ENCODE results near the gene TRIP10.
A peak's percentile ranks its signal among the peaks of the same experiment; 100 is the strongest.

The TRIP10 gene

DNA sequence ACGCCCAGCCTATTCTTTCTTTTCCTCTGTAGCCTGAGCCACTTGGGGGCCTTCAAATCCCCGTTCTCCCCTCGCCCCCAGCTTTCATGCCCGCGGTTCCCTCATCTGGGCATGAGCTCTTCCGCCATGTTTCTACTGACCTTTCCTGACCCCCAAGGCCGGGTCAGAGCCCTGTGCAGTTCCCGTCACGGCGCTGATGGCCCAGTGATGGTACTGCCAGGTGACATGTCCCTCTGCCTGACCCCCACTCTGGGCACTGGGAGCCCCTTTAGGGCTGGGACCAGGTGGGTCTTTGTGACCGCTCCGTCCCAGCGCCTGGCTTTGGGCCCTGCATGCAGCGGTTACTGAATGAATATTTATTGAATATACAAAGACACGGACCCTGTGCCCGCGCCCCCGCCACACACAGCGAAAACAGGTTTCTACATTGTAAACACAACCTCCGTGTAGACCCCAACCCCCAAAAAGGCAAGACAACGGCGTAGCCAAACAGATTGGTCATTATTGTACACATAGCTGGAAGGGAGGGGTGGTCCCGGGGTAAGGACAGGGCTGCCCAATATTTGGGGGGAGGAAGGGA lies 9.8 kb upstream of the TRIP10 start:
- DNase-seq = no peak

DNA sequence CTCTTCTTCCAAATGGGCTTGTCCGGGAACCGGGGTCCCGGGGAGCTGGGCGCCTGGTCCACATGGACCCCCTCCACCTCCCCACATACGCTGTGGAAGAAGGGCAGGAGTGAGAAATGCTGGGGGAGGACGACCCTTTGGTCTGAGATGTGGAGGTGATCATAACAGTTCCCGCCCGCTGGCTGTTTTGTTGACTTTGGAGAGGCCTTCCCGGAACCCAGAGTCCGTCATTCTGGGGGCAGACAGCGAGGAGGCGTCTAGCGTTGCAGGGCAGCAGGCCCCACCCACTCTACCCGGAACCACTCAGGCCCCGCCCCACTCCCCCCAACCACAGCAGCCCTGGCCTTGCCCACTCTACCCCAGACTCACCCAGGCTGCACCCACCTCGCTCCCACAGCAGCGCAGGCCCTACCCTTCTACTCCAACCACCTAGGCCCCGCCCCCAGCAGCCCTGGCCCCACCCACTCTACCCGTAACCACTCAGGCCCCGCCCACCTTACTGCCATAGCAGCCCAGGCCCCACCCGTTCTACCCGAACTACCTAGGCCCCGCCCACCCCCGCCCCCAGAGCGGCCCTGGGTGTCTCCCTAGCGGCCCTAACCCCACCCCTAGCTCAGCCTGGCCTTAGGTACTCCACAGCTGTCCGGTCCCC lies 9.2 kb upstream of the TRIP10 start:
- peak; percentile 52 for DNase-seq

DNA sequence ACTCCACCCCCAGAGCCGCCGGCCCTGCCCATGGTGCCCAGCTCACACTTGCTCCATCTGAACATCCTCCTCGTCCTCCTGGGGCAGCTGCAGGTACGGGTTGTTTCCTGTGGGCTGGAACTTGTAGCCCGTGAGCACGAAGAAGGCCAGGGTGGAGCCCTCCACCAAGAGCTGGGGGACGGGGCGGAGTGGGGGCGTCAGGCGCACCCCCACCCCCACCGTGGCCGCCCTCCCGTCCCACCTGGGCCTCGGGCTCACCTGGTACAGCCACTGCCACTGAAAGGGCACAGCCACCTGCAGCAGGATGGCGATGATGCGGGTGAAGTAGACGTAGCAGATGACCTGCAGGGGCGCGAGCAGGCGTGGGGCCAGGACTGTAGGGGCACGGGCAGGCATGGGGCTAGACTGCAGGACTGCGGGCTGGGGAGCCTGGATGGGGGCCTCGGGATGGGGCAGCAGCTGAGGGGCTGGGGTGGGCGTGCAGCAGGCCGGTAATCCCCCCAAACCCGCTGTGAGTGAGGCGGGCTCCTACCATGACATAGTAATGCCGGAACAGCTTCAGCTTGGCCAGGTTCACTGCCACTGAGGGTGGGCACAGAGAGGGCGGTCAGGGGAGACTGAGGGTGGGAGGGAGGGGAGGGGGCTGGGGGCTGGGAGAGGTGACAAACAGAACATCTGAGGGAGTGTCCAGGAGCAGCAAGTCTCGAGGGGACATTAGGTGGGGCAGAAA lies 8.4 kb upstream of the TRIP10 start:
- DNase-seq = no peak

DNA sequence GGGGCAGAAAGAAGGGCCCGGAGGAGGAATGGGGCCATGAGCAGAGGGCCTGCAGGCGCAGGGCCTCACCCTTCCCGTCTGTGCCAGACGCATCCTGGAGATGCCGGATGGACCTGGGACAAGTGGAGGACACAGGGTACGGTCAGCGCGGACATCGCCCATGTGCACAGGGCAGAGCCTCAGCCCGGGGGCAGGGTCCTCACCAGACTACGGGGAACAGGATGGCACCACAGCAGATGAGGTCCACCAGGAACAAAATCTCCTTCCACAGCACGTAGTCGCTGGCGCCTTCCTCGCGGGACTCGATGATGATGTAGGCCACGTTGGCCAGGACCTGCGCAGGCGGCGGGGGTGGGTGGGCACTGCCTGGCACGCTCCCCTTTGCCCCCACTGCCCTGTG lies 7.7 kb upstream of the TRIP10 start:
- DNase-seq = no peak

DNA sequence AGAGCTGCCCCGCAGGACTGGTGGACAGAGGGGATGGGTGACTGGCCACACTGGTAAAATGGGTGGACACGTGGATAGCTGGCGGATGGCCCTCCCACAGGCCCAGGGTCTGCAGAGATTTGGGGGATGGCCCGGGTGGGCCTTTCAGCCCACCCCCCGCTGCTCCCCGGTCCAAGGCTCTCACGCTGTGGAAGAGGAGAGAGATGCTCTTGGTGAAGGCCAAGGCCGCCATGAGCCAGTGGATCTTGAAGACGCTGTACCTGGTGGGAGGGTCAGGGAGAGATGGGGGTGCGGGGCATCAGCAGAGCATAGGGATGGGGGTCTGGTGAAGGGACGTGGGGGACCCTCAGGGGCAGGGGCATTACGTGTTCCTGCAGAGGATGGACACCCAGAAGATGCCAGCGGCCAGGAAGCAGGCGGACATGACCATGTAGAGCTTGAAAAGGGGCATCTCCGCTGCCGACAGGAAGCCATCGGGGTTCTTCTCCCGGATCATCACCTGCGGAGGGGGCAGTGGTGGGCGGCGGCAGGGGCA lies 6.6 kb upstream of the TRIP10 start:
- DNase-seq = no peak

DNA sequence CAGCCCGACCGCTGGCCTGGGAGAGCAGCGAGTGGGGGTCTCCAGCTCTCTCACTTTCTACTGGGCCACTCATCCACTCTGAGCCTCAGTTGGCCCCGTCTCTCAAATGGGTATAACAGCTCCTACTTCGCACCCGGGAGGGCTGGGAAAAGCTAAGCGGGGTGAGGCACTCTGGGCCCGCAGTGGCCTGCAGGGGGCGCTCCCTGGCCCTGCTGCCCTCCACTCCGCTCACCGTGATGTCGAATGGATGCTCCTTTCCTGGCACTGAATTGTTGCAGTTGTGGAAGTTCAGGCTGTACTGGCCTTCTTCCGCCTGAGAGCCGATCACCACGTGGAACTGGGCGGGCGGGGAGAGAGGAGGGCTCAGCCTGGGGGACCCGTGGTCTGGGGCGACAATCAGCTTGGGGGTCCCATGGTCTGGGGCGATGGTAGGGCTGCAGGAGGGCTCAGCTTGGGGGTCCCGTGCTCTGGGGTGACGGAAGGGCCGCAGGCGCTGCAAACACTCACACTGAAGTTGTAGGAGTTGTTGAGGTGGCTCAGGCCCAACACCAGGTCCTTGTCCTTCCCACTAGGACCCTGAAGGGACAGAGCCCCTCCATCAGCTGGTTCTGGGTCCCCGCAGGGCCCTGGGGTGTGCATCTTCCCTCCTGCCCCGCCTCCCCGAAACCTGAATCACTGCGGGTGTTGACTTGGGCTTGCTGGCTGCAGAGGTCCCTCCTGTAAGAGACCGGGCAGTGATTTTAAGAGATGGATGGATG lies 6.0 kb upstream of the TRIP10 start:
- no peak for DNase-seq

DNA sequence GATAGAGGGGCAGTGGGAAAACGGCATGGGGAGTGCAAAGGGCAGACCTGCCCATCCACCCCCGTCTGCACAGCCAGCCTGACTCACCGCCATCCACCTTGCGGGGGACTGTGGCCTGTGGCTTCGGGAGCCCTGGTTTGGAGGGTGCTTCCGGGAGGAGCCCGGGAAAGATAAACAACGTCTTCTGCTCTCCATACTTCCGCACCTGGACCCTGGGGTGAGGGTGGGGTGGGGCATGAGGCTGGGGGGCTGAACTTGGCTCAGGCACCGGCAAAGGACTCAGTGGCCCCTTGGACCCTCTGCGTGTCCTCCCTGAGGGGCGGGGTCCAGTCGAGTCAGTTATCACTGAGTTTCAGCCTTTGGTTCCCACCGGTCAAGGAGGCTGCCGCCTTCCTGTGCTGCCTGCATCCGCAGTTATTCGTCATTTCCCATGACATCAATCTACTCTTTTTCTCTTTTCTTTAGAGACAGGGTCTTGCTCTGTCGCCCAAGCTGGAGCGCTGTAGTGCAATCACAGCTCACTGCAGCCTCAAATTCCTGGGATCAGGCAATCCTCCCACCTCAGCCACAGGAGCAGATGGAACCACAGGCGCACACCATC lies 5.3 kb upstream of the TRIP10 start:
- DNase-seq = no peak

DNA sequence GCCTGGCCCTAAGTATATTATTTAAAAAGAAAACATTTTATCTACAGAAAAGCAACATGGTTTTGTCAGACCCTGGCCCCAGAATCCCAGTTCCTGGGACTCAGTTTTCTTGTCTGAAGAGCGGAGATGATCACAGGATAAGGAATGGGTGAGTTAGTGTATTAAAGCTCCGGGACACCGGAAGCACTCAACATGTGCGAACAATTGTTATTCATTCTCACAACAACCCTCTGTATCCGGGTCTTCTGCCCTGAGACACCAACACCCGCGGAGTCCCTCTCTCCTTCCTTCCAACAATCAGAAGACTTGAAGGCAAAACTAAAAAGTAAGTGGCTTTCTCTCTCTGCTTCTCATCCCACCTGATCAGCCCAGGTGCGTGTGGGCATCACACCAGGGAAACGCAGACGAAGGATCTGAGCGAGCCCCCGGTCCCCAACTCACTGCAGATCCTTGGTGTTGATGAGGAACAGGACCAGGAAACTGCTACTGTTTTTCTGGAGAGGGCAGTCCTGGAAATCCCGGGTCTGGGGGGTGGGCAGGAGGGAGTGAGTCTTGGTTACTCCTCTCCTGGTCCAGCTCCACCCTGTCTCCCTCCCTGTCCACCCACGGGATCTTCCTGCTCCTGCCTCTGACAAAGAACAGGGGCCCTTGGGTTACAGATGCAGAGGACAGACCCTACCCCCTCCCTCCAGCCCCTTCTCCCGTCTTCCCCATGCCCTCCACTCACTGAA lies 4.1 kb upstream of the TRIP10 start:
- DNase-seq = no peak

DNA sequence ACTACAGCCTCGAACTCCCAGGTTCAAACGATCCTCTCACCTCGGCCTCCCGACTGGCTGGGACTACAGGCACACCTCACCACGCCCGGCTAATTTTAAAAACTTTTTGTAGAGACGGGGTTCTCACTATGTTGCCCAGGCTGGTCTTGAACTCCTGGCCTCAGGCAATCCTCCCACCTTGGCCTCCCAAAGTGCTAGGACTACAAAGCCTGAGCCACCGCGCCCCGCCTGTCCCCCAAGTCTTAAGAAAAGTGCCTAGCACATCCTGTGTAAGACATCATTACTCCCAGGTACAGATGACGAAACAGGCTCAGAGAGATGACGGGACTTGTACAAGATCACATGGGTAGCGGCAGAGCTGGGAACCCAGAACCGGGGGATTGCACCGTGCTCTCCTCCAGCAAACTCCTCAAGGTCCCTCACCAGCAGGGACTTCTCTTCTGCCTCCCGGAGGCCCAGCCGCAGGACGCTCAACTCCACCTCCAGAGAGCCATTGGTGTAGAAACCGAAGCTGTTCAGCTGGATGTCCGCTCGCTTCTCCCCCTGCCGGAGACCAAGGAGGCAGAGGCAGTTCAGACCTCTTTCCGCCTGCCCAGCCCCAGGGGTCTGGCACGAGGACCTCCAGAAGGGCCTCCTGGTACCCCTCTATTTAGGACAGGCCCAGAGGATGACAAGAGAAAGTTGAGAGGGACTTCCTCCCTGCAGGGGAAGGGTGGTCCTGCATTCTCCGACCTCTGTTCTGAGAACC lies 3.1 kb upstream of the TRIP10 start:
- peak; percentile 75 for DNase-seq

DNA sequence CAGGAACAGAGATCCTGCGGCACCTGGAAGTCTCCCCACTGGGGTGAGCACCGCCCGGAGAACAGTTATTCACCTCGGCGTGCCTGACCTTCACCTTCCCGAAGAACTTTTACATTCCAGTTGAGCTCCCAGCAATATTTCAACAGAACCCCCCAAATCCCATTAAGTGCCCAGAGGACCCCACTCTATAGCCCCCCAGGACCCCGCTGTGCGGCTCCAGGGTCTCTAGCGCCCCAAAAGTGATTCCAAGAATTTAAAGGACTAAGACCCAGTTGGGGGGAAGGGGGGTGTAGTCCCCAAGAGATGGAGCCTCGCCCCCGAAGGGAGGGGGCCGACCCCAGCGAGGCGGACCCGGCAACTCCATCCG lies 2.6 kb upstream of the TRIP10 start:
- no peak for DNase-seq

DNA sequence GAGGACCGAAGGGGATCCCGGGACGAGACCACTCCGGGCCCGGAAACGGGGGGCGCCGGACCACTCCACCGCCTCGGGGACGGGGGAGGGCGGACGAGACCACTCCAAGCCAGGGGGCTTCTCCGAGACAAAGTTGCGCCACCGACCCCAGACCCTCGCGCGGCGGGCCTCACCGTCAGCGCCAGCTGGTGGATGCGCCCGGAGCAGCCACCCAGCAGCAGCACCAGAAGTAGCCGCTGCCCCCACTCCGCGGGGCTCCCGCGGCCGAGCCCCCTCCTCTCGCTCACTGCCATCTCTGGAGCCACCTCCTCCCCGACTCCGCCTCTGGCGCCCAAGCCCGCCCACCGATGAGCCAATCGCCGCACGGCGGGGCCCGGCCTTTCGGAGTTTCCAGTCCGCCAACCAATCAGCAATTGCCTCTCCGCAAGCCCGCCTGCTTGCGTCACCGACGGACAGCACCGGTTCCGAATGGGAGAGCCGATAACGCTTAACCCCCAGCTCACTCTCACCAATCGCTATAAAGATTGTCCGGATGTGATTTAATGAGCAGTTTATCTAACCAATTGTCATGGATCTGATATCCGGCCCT lies 2.1 kb upstream of the TRIP10 start, which contains the start of gene GPR108:
Gene GPR108, minus strand, starts transcription at position 297 of the 589 bp plus-strand sequence. Its CDS starts 4 bp downstream, at position 293.
- DNase-seq = peak; percentile 99

DNA sequence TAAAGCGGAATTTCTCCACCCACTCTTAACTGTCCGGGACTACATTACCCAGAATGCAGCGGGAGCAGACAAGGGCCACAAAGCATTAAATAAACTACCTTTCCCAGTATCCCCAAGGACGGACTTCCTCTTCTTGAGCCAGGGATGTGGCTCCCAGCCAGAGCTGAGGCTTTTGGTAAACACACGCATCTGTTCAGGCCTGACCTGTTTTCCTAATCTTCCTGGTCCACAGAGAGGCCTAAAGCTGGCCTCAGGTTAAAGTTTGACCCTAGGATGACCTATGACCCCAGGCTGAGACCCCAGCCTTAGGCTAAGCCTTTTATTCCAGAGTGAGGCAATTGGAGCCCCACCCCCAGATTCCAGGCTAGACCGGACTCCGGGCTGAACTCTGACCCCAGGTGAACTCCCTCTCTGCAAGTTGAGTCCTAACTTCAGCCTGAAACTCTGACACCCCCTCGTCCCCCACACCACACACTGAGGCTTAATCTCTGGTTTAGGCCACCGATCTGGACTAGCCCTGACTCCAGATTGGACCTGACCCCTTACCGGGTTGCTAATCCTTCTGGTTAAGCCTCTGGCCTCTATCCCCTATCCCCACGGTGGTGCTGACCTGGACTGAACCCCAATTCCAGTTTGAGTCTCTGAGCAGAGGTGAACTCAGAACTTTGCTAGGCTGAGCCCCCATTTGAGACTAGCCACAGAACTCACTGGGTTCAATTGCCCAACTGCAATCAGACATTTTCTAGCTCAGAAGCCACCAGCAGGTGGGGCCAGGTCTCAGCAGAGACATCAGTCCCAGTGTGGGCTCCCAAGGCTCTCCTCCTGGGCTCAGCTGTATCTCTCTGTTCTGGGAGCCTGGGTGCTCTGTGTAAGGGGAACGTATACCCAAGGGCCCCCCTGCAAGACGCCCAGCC lies 1.4 kb upstream of the TRIP10 start:
- DNase-seq = peak; percentile 82

DNA sequence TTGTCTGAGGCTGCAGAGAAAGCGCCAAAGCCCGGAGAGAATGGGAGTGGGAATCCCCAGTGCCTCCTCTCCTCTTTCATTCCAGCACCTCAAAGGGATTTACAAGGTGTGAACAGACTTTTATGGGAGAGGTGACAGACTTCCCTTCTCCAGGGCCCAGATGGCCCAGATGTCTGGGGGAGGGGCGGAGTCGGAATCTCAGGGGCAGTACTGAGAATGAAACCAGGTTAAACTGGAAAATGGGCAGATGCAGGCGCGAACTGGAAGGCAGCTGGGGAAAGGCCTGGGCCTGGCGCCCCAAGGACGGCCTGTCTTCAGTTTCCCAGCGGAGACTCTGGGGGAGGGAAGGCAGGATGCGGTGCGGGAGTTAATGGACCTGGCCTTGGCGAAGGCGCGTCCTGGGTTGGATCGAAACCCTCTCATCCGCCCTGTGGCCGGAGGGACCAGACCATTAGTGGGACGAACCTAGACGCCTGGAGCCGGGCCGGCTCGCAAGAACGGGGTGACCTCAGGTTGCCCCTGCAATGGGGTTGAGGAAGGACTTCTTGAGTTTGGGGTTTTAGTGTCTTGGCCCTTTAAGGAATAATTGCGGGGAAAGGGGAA lies 592 bp upstream of the TRIP10 start:
- DNase-seq = peak; percentile 26

DNA sequence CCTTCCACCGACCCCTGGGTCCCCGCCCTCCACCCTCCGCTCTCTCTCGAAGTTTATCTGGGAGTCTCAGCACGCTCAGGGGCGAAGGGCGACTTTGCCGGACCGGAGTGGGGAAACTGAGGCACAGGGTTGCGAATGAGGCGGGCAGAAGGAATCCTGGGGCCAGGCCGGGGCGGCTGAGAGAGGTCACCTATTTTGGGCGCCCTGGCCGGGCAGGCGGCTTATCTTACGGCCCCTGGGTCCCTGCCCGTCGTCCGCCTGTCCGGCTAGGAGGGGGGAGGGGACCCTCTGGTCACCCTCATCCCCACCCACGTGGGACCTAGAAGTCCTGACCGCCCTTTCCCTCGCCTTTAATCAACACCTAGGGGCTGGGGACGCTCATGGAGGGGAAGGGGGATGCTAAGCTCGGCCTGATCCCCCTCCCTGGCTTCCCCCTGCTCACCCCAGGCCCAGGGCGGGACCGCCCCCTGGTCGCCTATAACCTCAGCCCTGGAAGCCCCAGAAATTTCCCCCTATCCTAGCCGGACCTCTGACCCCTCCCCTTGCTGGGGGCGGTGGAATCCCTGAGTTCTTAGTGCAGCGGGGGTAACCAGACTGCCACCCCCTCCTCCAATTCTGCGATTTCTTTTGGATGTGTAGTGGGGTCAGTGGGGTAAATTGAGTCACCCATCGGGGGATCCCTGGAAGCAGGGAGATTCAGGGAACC lies 556 bp downstream of the TRIP10 start:
- peak; percentile 14 for DNase-seq

DNA sequence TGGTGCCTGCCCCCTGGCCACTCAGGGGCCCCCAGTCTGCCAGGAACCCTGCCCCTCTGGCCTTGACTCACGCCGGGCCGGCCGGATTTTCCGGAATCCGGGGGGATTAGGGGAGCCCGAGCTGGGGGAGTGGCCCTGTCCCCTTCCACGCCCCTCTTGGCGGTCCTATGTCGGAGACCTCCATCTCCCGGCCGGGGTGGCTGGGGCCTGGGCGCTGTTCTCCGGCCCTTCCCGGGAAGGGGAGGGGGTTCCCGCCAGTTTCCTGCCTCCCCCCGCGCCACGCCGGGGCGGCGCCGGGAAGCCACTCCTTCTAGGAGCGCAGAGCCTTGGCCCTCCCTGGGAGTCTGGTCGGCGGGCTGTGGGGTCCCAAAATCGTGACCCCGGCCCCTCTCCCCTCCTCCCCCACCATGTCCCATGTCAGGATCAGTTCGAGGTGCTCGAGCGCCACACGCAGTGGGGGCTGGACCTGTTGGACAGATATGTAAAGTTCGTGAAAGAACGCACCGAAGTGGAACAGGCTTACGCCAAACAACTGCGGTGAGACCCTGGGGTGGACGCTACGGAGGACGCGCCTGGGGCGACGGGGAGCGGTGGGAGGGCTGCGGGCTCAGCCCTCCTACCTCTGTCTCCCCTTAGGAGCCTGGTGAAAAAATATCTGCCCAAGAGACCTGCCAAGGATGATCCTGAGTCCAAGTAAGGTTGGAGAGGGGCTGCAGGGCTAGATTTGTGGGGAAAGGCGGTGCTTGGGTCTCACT lies 1.3 kb downstream of the TRIP10 start:
- DNase-seq = peak; percentile 22

DNA sequence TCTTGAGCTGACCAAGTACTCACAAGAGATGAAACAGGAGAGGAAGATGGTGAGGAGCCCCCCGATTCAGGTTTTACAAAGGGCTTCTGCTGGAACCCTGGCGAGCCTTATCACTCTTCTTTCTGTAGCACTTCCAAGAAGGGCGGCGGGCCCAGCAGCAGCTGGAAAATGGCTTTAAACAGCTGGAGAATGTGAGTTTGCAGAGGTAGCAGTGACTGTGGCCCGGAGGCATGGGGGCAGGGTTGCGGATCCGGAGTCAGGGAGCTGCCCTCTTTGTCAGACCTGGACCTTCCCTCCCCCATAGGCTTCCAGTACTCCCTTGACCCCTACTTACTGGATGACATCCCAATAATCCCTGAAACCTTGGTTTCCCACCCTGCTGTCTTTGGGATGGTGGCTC lies 3.6 kb downstream of the TRIP10 start:
- no peak for DNase-seq

DNA sequence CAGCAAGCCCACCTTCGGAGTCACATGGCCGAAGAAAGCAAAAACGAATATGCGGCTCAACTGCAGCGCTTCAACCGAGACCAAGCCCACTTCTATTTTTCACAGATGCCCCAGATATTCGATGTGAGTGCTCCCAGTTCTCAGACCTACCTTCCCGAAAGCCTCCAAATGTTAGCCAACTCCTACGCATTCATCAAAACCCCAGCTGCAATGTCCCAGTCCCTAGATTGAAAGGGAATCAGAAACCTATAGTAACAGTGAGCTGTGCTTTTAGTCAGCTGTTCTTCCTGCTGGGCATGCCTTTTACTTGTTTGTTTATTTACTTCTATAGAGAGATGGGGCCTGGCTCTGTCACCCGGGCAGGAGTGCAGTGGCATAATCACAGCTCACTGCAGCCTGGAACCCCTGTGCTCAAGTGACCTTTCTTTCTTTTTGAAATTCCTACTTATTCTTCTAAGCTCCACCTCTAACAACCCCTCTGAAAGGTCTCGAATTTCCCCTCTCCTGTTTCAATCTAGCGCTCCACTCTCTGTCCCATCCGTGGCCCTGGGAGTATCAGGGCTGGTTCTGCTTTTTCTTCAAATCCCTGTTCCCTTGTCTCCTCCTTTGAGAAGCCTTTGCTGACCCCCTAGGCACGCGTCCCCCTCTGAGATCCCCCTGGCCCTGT lies 4.4 kb downstream of the TRIP10 start:
- DNase-seq = no peak

All from stimulated activated CD4-positive, alpha-beta T cell treated with anti-CD3 and anti-CD28 coated beads, Interleukin-4, amount 100 ng/mL, for 24 hours (primary cell).